Measurements from ENCODE around the gene SUSD6. TPM values are rescaled to one million over a fixed set of nuclear protein-coding genes. Genes with fewer than 3 reads are reported as not detected.

The SUSD6 gene
- total RNA-seq, 1 experiment from 2014 or later: 44.7 TPM

DNA sequence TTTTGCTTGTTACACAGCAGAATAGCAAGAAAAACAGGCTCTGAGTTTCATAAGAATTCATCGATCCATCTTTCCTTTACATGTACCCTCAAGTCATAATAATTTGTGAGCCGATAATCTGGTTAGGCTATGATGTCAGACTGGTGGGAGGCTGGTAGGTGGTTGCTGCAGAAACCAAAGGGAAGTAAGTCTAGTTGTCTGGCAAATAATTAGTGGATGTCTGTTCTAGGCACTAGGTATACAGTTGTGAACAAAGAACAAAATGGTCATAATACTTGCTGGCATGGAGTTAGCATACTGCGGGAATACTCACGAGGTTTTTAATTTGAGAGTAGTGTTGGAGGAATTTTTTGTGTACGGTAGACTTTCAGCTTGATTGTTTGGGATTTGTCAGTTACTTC lies 8.8 kb downstream of the SUSD6 start:
- intact Hi-C loops (cut with micrococcal nuclease; ENCODE audit: unreplicated experiment): loop anchor here (1.0 to 2.0 kb wide), 3 partner anchors 8 to 31 kb away; no protein-coding TSS in a partner anchor
- DNase-seq: peak; percentile 70
- peaks cover 76% of the 10 kb centered on the region for H3K4me1 Mint-ChIP-seq (ENCODE audit: low read depth, unreplicated experiment)
- H3K27me3 Mint-ChIP-seq (ENCODE audit: unreplicated experiment): no peaks in the 10 kb centered on the region
- TF ChIP-seq, protein P1, sequence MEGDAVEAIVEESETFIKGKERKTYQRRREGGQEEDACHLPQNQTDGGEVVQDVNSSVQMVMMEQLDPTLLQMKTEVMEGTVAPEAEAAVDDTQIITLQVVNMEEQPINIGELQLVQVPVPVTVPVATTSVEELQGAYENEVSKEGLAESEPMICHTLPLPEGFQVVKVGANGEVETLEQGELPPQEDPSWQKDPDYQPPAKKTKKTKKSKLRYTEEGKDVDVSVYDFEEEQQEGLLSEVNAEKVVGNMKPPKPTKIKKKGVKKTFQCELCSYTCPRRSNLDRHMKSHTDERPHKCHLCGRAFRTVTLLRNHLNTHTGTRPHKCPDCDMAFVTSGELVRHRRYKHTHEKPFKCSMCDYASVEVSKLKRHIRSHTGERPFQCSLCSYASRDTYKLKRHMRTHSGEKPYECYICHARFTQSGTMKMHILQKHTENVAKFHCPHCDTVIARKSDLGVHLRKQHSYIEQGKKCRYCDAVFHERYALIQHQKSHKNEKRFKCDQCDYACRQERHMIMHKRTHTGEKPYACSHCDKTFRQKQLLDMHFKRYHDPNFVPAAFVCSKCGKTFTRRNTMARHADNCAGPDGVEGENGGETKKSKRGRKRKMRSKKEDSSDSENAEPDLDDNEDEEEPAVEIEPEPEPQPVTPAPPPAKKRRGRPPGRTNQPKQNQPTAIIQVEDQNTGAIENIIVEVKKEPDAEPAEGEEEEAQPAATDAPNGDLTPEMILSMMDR (IDR thresholded peaks at IDR 0.05; ENCODE audit: unreplicated experiment): no peak
- peak overlapping the region; percentile 60 for H3K4me3 Mint-ChIP-seq (ENCODE audit: low read depth, unreplicated experiment)
- peak overlapping the region; percentile 94 for H3K27ac Mint-ChIP-seq (ENCODE audit: unreplicated experiment)
- H3K9me3 Mint-ChIP-seq (ENCODE audit: low read depth, unreplicated experiment): no peaks in the 10 kb centered on the region
- peaks cover 22% of the 10 kb centered on the region for H3K36me3 Mint-ChIP-seq (ENCODE audit: insufficient read depth, unreplicated experiment)
- BruUV-seq (replicated peaks): no TSS peak
- CTCF ChIA-PET: interaction anchor here (1.0 kb wide), 1 partner anchor 24 kb away, joined by 4 read pairs; no protein-coding TSS in a partner anchor

DNA sequence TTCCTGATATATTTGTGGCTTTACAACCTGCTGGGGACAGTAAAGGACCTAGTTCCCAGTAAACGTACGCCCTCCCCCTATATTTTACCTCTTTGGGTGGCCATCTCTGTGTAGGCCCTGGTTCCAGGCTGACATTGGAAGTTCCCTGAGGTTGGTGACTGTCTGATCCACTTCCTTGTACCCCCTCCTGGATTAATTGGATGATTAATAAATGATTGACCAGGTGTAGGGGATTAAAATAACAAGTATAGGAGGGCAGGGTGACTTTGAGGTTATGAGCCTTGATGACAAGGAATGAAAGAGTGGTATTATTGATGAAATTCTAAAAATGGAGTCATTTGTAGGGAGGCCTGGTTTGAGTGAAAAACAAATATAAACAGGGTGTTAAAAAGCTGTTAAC lies 9.6 kb downstream of the SUSD6 start:
- H3K36me3 Mint-ChIP-seq (ENCODE audit: insufficient read depth, unreplicated experiment): peaks cover 18% of the 10 kb centered on the region
- BruUV-seq (replicated peaks): no TSS peak

DNA sequence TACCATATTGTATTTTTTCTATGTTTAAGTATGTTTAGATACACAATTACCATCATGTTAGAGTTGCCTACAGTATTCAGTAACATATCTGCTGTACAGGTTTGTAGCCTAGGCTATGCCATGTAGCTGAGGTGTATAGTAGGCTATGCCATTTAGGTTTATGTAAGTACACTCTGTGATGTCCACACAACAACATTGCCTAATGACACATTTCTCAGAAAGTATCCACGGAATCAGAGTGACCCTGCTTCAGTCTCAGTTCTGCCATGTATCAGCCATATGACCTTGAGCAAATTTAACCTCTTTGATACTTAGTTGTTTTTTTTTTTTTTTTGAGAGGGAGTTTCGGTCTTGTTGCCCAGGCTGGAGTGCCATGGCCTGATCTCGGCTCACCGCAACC lies 12.7 kb downstream of the SUSD6 start:
- H3K4me1 Mint-ChIP-seq (ENCODE audit: low read depth, unreplicated experiment): peaks cover 54% of the 10 kb centered on the region

More for the DNA sequence above, 9.6 kb downstream of the SUSD6 start:
- intact Hi-C loops (cut with micrococcal nuclease; ENCODE audit: unreplicated experiment): loop anchor here (1.0 to 2.0 kb wide), 3 partner anchors 9 to 30 kb away; no protein-coding TSS in a partner anchor
- H3K4me3 Mint-ChIP-seq (ENCODE audit: low read depth, unreplicated experiment): peak overlapping the region; percentile 60
- CTCF ChIA-PET: interaction anchor here (0.8 to 1.2 kb wide), 3 partner anchors 23 to 93 kb away, joined by 3 to 4 read pairs (median 4); no protein-coding TSS in a partner anchor
- H3K27ac Mint-ChIP-seq (ENCODE audit: unreplicated experiment): peak overlapping the region; percentile 94
- H3K27me3 Mint-ChIP-seq (ENCODE audit: unreplicated experiment): no peaks in the 10 kb centered on the region
- peak; percentile 32 for DNase-seq
- no peaks in the 10 kb centered on the region for H3K9me3 Mint-ChIP-seq (ENCODE audit: low read depth, unreplicated experiment)
- H3K4me1 Mint-ChIP-seq (ENCODE audit: low read depth, unreplicated experiment): peaks cover 76% of the 10 kb centered on the region
- TF ChIP-seq, protein P1 (IDR thresholded peaks at IDR 0.05; ENCODE audit: unreplicated experiment): no peak

DNA sequence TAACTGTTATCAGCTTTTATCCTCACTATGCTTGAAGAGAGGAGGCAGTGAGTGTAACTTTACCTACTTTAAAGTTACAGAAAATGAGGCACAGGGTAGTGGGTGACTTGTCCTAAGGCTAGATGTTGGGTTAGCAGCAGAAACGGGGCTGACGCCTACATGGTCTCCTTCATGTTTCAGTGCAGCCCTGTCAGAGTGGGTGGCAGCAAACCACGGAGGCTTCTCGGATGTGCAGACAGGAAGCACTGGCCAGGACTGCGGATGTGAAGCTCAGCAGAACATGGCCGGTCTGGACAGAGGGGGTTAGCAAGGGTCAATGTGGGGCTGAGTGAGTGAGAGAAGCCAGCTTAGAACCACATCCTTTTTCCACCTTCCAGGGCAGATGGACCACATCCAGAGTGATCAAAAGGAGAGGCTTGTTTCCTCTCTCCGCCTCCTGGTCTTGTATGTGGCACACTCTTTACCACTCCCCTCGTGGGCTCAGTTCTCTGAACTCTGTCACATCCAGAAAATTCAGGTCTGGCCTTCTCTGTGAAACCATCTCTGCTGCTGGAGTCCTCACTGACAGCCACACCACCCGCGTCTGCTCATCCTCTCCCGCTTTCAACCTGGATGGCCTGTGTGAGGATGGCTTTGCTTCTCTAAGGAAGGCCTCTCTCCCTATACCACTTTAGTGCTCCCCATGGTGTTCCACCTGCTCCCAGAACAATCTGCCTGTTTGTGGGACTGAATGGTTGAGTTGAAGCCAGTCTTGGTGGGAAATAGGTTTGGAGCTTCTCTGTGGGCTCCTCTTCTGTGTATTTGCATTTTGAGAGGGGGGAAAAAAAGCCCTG lies 14.1 kb downstream of the SUSD6 start:
- peak overlapping the region; percentile 12 for H3K27ac Mint-ChIP-seq (ENCODE audit: unreplicated experiment)
- intact Hi-C loops (cut with micrococcal nuclease; ENCODE audit: unreplicated experiment): no loop called here
- CTCF ChIA-PET: no interaction called here
- H3K9me3 Mint-ChIP-seq (ENCODE audit: low read depth, unreplicated experiment): no peaks in the 10 kb centered on the region
- peak overlapping the region; percentile 25 for H3K4me3 Mint-ChIP-seq (ENCODE audit: low read depth, unreplicated experiment)
- DNase-seq: no peak
- TF ChIP-seq, protein P1 (IDR thresholded peaks at IDR 0.05; ENCODE audit: unreplicated experiment): no peak
- H3K36me3 Mint-ChIP-seq (ENCODE audit: insufficient read depth, unreplicated experiment): peaks cover 8% of the 10 kb centered on the region
- peaks cover 41% of the 10 kb centered on the region for H3K4me1 Mint-ChIP-seq (ENCODE audit: low read depth, unreplicated experiment)
- BruUV-seq (replicated peaks): no TSS peak
- H3K27me3 Mint-ChIP-seq (ENCODE audit: unreplicated experiment): no peaks in the 10 kb centered on the region

More for the DNA sequence above, 12.7 kb downstream of the SUSD6 start:
- no peaks in the 10 kb centered on the region for H3K27me3 Mint-ChIP-seq (ENCODE audit: unreplicated experiment)
- H3K4me3 Mint-ChIP-seq (ENCODE audit: low read depth, unreplicated experiment): no peak overlapping the region
- BruUV-seq (replicated peaks): no TSS peak
- intact Hi-C loops (cut with micrococcal nuclease; ENCODE audit: unreplicated experiment): no loop called here
- no peak overlapping the region for H3K27ac Mint-ChIP-seq (ENCODE audit: unreplicated experiment)
- DNase-seq: no peak
- H3K9me3 Mint-ChIP-seq (ENCODE audit: low read depth, unreplicated experiment): no peaks in the 10 kb centered on the region
- CTCF ChIA-PET: no interaction called here
- TF ChIP-seq, protein P1 (IDR thresholded peaks at IDR 0.05; ENCODE audit: unreplicated experiment): no peak
- peaks cover 16% of the 10 kb centered on the region for H3K36me3 Mint-ChIP-seq (ENCODE audit: insufficient read depth, unreplicated experiment)
